Stimulated activated CD4-positive, alpha-beta T cell treated with anti-CD3 and anti-CD28 coated beads, Interleukin-12 subunit alpha, Interleukin-12 subunit beta, amount 100 ng/mL, for 48 hours (primary cell): Measurements from ENCODE around the gene IQCM.

Experiments used
- DNase-seq, 3 donors: peaks; one replicate each; pipeline ENCODE4 v3.0.0-alpha.2; 2020; ENCODE audit warnings: low read depth in 2 of 3, low spot score in 1 of 3

Gene IQCM

DNA sequence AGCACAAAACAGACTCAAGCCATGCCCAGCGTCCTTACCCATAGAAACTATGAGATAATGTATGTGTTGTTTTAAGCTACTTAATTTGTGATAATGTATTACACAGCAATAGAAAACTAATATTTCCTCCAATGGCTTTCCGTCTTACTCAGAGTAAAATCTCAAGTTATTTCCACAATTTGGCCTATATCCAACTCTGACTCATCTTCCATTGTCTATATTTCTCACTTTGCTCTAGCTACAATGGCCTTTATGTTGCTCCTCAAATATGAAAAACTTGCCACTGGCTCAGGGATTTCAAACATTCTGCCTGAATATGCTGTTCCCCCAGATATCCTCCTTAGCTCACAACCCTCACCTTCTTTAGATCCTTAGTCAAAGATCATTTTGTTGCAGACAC lies 31.6 kb downstream of the IQCM start:
- no peak for DNase-seq

DNA sequence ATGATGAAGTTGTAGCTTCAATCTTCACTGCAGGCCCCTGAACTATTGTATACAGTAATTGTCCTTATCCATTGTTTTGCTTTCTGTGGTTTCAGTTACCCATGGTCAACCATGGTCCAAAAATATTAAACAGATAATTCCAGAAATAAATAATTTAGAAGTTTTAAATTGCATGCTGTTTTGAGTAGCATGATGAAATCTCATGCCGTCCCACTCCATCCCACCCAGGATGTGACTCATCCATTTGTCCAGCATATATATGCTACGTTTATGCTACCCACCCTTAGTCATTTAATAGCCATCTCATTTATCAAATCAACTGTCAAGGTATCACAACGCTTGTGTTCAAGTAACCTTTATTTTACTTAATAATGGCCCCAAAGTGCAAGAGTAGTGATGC lies 34.5 kb downstream of the IQCM start:
- no peak for DNase-seq

DNA sequence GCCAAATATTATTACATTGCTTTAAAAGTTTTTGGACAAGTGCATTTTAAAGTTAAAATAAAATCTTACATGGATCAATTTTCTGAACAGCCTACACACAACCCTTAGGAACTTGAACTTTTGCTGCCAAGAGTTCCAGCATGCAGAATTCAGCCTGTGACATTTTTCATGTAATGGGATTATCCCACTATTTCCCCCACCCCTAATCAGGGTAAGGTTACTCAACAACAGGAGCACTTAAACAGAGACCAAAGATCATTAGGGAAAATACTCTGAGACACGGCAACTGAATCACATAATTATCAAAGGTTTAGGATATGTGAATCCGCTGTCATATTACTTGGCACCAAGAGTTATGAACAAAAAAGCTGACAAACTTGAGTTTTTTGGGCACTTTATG lies 47.2 kb downstream of the IQCM start:
- no peak for DNase-seq

DNA sequence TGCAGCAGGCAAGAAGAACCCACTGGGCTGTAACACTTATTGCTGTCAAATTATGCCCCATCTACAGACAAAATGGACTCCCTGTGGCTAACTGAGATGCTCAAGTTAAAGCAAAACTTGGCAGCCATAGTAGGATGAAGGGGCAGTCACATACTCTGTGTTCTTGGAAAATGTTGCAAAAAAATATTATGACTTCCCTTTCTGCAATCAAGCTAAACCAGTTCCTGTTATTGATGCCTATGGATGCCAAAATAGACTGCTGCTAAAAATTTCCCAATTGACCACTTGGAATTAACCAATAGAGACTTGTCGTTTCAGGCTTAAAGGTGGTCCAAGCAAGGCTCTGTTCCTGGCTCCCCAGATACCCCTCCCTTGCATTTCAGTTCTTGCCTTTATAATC lies 49.5 kb downstream of the IQCM start:
- DNase-seq = no peak

GRCh38 chr4:149765630-149766029 lies 50.0 kb downstream of the IQCM start:
- DNase-seq = no peak

GRCh38 chr4:149755969-149756368 lies 59.7 kb downstream of the IQCM start:
- no peak for DNase-seq

GRCh38 chr4:149754526-149754925 lies 61.1 kb downstream of the IQCM start:
- no peak for DNase-seq

DNA sequence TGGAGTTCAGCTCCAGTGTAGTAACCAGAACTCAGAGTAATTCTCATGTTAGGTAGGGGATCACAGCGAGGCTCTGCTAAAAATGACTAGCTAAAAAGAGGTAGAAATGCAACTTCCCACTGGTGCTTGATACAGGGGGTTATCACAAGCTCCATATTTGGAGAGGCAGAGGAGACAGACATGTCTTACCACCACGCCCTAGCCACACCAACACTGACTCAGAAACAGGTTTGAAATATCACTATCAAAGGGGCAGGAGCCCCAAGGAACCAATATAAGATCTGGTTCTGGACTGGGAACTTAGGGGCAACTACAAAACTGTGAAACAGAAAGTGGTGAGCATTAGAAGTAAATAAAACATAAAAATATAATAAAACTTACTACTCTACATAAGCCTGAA lies 62.9 kb downstream of the IQCM start:
- DNase-seq = no peak

- DNase-seq = no peak
Measured at GRCh38 chr4:149751174-149751573, 64.5 kb downstream of the IQCM start.

DNA sequence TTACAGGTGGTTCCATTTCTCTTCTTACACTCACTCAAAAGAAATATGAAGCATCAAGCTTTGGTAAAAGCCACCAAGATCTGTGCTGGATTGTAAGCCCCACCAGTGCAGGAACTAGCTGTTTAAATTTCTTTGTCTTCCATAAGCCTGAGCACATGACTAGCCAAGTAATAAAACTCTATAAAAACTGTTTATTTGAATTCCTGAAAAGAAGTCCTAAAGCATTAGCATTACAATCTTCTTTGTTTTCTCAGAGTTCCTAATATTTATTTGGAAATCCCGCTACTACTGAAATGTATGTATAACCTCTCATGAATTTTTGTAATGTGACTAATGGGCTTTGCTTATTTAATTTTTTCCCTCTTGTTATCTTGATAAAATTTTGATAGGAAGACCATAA lies 65.9 kb downstream of the IQCM start:
- DNase-seq = no peak

DNA sequence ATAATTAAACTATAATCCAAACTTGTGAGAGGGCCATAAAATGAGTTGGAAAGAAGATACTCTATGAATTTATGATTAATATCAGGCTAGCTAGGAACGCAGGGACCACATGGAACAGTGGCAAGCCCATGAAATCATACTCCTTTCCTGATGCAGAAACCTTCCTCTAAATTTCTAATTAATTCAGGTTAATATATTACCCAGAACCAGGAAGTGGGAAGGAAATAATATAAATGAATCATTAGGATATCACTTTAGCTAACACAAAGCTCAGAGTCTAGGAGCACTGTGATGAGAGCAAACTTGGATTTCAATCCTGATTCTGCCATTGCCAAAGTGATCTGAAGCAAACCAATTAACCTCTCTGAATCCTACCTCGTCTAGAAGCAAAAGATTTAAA lies 68.0 kb downstream of the IQCM start:
- DNase-seq = no peak

DNA sequence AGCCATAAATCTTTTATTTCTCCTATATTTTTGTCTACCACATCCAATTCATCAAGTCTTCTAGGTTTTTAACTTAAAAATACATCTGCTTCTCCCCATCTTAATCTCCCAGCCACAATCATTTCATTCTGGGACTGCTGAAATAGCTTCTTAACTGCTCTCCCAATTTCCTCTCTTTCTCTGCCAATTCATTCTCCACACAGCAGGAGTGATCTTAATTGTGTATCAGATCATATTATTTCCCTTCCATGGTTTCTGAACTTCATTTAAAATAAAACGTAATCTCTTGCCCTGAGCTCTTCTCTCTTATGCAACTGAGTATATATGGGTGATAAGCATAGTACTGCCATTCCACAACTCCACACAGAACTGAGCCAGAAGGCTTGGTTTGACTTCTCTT lies 69.4 kb downstream of the IQCM start:
- no peak for DNase-seq

- no peak for DNase-seq
Measured at GRCh38 chr4:149741186-149741831, 74.3 kb downstream of the IQCM start.

DNA sequence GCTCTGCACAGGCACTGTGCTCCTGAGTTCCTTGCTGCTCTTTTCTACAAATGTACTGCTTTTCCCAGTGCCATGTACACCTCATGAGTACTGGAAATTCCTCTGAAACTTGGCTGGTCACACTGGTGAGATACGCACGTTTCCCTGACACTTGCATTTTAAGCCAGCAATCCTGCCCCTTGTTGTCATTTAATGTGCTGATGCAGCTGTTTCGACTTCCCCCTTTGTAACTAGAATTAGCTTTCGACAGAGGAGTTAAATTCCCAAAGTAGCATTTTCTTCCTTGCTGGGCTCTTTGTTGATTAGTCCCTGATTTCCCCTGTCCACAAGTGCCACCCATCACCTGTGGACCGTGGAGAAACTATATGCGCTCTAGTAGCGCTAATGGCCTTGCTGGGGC lies 77.5 kb downstream of the IQCM start:
- no peak for DNase-seq

- no peak for DNase-seq
Measured at GRCh38 chr4:149735796-149736195, 79.8 kb downstream of the IQCM start.

DNA sequence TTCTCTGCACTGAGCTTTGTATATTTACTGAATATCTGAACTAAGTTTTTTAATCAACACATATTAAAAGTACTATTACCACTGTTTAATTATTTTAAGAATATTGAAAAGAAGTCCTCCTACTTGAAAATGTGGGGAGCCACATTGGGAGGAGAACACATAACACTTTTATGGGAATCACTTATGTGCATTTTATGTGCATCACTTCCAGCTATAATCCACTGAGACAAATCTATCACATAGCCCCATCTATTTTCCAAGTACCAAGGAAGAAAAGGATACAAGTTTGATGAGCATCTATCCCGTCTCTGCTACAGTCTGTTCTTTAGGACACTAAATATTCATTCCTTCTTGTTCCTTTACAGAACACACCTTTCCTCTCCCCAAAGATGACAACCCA lies 87.2 kb downstream of the IQCM start:
- no peak for DNase-seq

- no peak for DNase-seq
Measured at GRCh38 chr4:149727663-149728062, 88.0 kb downstream of the IQCM start.

DNA sequence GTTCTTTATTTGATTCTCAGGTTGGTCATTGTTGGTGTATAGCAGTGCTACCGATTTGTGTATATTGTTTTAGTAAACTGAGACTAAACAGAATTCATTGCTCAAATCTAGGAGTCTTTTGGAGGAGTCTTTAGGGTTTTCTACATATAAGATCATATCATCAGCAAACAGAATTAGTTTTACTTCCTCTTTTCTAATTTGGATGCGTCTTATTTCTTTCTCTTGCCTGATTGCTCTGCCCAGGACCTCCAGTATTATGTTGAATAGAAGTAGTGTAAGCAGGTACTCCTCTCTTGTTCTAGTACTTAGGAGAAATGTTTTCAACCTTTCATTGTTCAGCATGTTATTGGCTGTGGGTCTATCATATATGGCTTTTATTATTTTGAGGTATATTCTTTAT lies 92.6 kb downstream of the IQCM start:
- no peak for DNase-seq

GRCh38 chr4:149719806-149720205 lies 95.8 kb downstream of the IQCM start:
- DNase-seq = no peak

- DNase-seq = no peak
Measured at GRCh38 chr4:149719357-149719756, 96.3 kb downstream of the IQCM start.

GRCh38 chr4:149718500-149718899 lies 97.1 kb downstream of the IQCM start:
- no peak for DNase-seq

DNA sequence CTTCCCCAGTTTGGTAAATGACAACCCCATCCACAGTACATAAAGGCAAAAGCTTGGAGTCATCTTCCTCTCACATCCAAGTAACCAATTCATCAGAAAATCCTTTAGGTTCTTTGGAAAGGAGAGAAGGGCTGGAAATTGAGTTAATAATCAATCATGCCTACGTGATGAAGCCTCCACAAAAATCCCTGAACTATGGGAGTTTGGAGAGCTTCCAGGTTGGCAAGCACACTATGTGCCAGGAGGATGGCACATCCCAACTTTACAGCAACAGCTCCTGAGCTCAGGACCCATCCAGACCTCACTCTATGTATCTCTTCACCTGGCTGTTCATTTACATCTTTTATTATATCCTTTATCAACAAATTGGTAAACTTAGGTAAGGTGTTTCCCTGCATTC lies 98.9 kb downstream of the IQCM start:
- no peak for DNase-seq

GRCh38 chr4:149715822-149716585 lies 99.6 kb downstream of the IQCM start:
- no peak for DNase-seq
